Keratinocyte (primary cell): ENCODE results near the gene ABCA12. TPM values are rescaled to one million over a fixed set of nuclear protein-coding genes. Genes with fewer than 3 reads are reported as not detected.

Experiments used
- DNase-seq: peaks from one replicate; pipeline ENCODE4 v3.0.0-alpha.2; 2011; ENCODE audit warnings: low read depth, missing footprints, low spot score
- FAIRE-seq: peaks from 2 replicates; lab custom pipeline; 2011; peaks lifted over from hg19 to GRCh38; lab: Jason Lieb, UNC
- H2AFZ ChIP-seq: 2 replicates; pipeline ENCODE4 v1.6.0; 2012; ENCODE audit warnings: low read length, control low read depth, inconsistent platforms; ENCODE audit not compliant: control insufficient read depth
- H3K27ac ChIP-seq: 2 replicates; pipeline ENCODE4 v1.5.1; 2011; ENCODE audit warnings: low read length; ENCODE audit not compliant: control insufficient read depth, insufficient read depth
- H3K27me3 ChIP-seq: 3 replicates; pipeline ENCODE4 v1.6.0; 2011; ENCODE audit warnings: low read length; ENCODE audit not compliant: control insufficient read depth, insufficient read depth; ENCODE audit errors: extremely low read depth
- H3K36me3 ChIP-seq, 2 experiments: 2 replicates in 1 of 2; 3 replicates in 1 of 2; pipeline ENCODE4 v1.5.1; 2011; ENCODE audit warnings: low read length in 2 of 2, mild to moderate bottlenecking in 1 of 2; ENCODE audit not compliant: control insufficient read depth in 2 of 2, insufficient read depth in 2 of 2; ENCODE audit errors: extremely low read depth in 1 of 2
- H3K4me1 ChIP-seq: 3 replicates; pipeline ENCODE4 v1.5.1; 2011; ENCODE audit warnings: low read length; ENCODE audit not compliant: control insufficient read depth, insufficient read depth; ENCODE audit errors: extremely low read depth
- H3K4me2 ChIP-seq: 3 replicates; pipeline ENCODE4 v1.6.0; 2011; ENCODE audit warnings: low read depth, low read length; ENCODE audit not compliant: control insufficient read depth, insufficient read depth; ENCODE audit errors: extremely low read depth
- H3K4me3 ChIP-seq, 3 experiments: fragments of 200-600 bp in 1 of 3; sonication (generic) in 1 of 3; 2 replicates in 2 of 3; 3 replicates in 1 of 3; pipeline ENCODE4 v1.5.1; 2011 to 2016; ENCODE audit warnings: low read length in 3 of 3, mild to moderate bottlenecking in 3 of 3, control low read depth in 2 of 3, inconsistent platforms in 1 of 3, low read depth in 1 of 3, mixed read lengths in 1 of 3, mixed run types in 1 of 3, moderate library complexity in 1 of 3; ENCODE audit not compliant: control insufficient read depth in 2 of 3, insufficient read depth in 2 of 3; ENCODE audit errors: extremely low read depth in 1 of 3
- H3K79me2 ChIP-seq: 2 replicates; pipeline ENCODE4 v1.6.0; 2012; ENCODE audit warnings: low read length; ENCODE audit not compliant: control insufficient read depth, insufficient read depth
- H3K9ac ChIP-seq: 3 replicates; pipeline ENCODE4 v1.6.0; 2011; ENCODE audit warnings: low read length; ENCODE audit not compliant: control insufficient read depth, insufficient read depth; ENCODE audit errors: extremely low read depth
- H3K9me1 ChIP-seq: 3 replicates; pipeline ENCODE4 v1.6.0; 2011; ENCODE audit warnings: low read length; ENCODE audit not compliant: control insufficient read depth, insufficient read depth; ENCODE audit errors: extremely low read depth
- H3K9me3 ChIP-seq: 2 replicates; pipeline ENCODE4 v1.5.1; 2012; ENCODE audit warnings: low read depth, low read length; ENCODE audit not compliant: control insufficient read depth
- H4K20me1 ChIP-seq: 3 replicates; pipeline ENCODE4 v1.6.0; 2011; ENCODE audit warnings: low read length; ENCODE audit not compliant: control insufficient read depth, insufficient read depth; ENCODE audit errors: extremely low read depth
- EZH2 ChIP-seq: IDR thresholded peaks from one replicate; pipeline ENCODE4 v1.6.1; 2012; ENCODE audit warnings: inconsistent platforms, mild to moderate bottlenecking, low read length, moderate library complexity
- dilution Hi-C: fragments of 300-500 bp; cut with MboI; formaldehyde crosslinking; loops from one replicate; pipeline ENCODE4 v1.7.0; 2020; ENCODE audit warnings: low sequenced_read_pairs; ENCODE audit not compliant: extremely low pct_ligation_motif_present
- polyA plus RNA-seq, 5 experiments: library from polyadenylated mRNA; depleted of rRNA in 3 of 5; stranded (reverse) in 3 of 5; stranded (forward) in 1 of 5; unstranded in 1 of 5; fragments of >200 nt; gene quantifications; 1 replicate in 1 of 5; 2 replicates in 3 of 5; 3 replicates in 1 of 5; pipeline versions ENCODE4 v1.2.1 to v1.2.3, GENCODE V29; 2011 to 2012; ENCODE audit warnings: missing spikeins in 2 of 5, low read depth in 1 of 5, low replicate concordance in 1 of 5
- TF ChIP-seq, protein P1 (sequence below), 3 experiments: IDR thresholded peaks in 1 of 3; conservative IDR thresholded peaks in 1 of 3; optimal IDR thresholded peaks in 1 of 3; 2 replicates in 2 of 3; 3 replicates in 1 of 3; pipeline versions ENCODE3 to v1.5.1; 2011; ENCODE audit warnings: low read length in 3 of 3, mild to moderate bottlenecking in 3 of 3, moderate library complexity in 2 of 3, control low read depth in 1 of 3, inconsistent platforms in 1 of 3; ENCODE audit not compliant: insufficient read depth in 2 of 3; ENCODE audit errors: extremely low read depth in 1 of 3

The ABCA12 gene
- polyA plus RNA-seq, 1 donor (not counting 4 experiments of a cell fraction or from before 2014, with no cell fraction given) = 10.9 TPM

DNA sequence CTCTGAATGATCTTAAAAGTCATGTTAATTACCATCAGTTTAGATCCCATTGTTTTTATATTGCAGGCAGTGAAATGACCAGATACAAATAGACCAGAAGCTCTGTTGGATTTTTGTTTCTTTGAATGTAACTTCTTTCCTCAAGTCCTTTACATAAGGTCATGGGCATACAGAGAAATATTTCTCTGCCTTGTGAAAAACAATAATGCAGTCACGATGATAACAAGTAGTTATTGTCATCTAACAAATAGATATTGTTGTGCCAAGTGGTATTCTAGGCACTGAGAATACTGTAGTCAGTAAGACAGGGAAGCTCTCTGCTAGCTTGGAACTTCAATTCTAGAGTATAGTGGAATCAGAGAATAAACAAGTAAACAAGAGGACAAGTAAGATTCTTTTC lies 234.2 kb downstream of the ABCA12 start:
- Histone ChIP-seq H3K27me3 (no peaks in the 10 kb centered on the region), H2AFZ (no peak overlapping the region), H4K20me1 (no peaks in the 10 kb centered on the region), H3K4me1 (peaks cover 7% of the 10 kb centered on the region), H3K9me3 (no peaks in the 10 kb centered on the region), H3K9me1 (no peaks in the 10 kb centered on the region), H3K79me2 (no peaks in the 10 kb centered on the region), H3K4me3 (no peak overlapping the region), H3K36me3 (no peaks in the 10 kb centered on the region), H3K9ac (no peak overlapping the region), H3K4me2 (no peak overlapping the region), H3K27ac (no peak overlapping the region)
- no peak for DNase-seq
- no peak for FAIRE-seq
- dilution Hi-C loops = no loop called here
- no peak for TF ChIP-seq EZH2
- TF ChIP-seq, protein P1, sequence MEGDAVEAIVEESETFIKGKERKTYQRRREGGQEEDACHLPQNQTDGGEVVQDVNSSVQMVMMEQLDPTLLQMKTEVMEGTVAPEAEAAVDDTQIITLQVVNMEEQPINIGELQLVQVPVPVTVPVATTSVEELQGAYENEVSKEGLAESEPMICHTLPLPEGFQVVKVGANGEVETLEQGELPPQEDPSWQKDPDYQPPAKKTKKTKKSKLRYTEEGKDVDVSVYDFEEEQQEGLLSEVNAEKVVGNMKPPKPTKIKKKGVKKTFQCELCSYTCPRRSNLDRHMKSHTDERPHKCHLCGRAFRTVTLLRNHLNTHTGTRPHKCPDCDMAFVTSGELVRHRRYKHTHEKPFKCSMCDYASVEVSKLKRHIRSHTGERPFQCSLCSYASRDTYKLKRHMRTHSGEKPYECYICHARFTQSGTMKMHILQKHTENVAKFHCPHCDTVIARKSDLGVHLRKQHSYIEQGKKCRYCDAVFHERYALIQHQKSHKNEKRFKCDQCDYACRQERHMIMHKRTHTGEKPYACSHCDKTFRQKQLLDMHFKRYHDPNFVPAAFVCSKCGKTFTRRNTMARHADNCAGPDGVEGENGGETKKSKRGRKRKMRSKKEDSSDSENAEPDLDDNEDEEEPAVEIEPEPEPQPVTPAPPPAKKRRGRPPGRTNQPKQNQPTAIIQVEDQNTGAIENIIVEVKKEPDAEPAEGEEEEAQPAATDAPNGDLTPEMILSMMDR (optimal IDR thresholded peaks at IDR 0.05 in 1 of 3, IDR thresholded peaks at IDR 0.05 in 1 of 3, conservative IDR thresholded peaks at IDR 0.05 in 1 of 3; ENCODE audit: extremely low read depth in 1 of 3, insufficient read depth in 2 of 3, low read length in 3 of 3) = no peak

DNA sequence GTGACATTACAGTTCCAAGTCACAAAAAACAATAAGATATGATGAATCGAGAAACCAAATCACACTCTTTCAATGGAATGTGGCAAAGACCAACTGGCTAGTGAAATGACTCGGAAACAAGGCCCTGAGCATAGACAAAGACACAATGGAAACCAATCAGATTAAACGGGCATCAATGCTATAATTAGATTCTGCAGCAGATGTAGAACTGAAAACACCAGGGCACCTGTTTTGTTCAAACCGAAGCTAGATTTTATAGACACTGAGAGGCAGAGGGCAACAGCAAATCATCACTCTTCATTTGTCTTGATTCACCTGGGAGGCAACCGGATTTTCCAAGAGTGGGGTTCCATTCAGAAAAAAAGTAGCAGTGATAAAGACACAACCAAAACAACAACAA lies 236.1 kb downstream of the ABCA12 start:
- Histone ChIP-seq H3K9me1 (no peaks in the 10 kb centered on the region), H3K4me1 (peaks cover 10% of the 10 kb centered on the region), H3K79me2 (no peaks in the 10 kb centered on the region), H3K4me3 (no peak overlapping the region), H3K27me3 (no peaks in the 10 kb centered on the region), H3K9ac (no peak overlapping the region), H2AFZ (no peak overlapping the region), H3K4me2 (no peak overlapping the region), H4K20me1 (no peaks in the 10 kb centered on the region), H3K9me3 (no peaks in the 10 kb centered on the region), H3K27ac (no peak overlapping the region), H3K36me3 (no peaks in the 10 kb centered on the region)
- dilution Hi-C loops = no loop called here
- TF ChIP-seq, protein P1 (optimal IDR thresholded peaks at IDR 0.05 in 1 of 3, IDR thresholded peaks at IDR 0.05 in 1 of 3, conservative IDR thresholded peaks at IDR 0.05 in 1 of 3; ENCODE audit: extremely low read depth in 1 of 3, insufficient read depth in 2 of 3, low read length in 3 of 3) = no peak
- no peak for TF ChIP-seq EZH2
- no peak for DNase-seq
- no peak for FAIRE-seq
